Activated CD8-positive, alpha-beta T cell treated with anti-CD3 and anti-CD28 coated beads for 36 hours (primary cell): Measurements from ENCODE around the gene VIPR1. TPM values are rescaled to one million over a fixed set of nuclear protein-coding genes. Genes with fewer than 3 reads are reported as not detected.

Experiments used
- ATAC-seq: fragments of 200-7000 bp; cut with Tn5 transposase; one replicate; pipeline ENCODE4 v1.10.0; 2021; ENCODE audit warnings: mild to moderate bottlenecking, moderate library complexity
- CTCF ChIA-PET: fragments of 350-600 bp; sonication (Branson Sonifier 250); formaldehyde crosslinking; loops from one replicate; lab custom pipeline; 2021; ENCODE audit warnings: antibody characterized with exemption; lab: Charles Lee
- POLR2A ChIA-PET: fragments of 350-600 bp; sonication (Branson Sonifier 250); formaldehyde crosslinking; loops from one replicate; lab custom pipeline; 2021; ENCODE audit warnings: antibody characterized with exemption; lab: Charles Lee
- DNase-seq: peaks from one replicate; pipeline ENCODE4 v3.0.0-alpha.2; 2020
- H3K27ac Mint-ChIP-seq: one replicate; pipeline ENCODE4 v1.8.0; 2021; ENCODE audit warnings: mild to moderate bottlenecking, mixed read lengths
- H3K27me3 Mint-ChIP-seq: one replicate; pipeline ENCODE4 v1.8.0; 2021; ENCODE audit warnings: mixed read lengths
- H3K36me3 Mint-ChIP-seq: one replicate; pipeline ENCODE4 v1.8.0; 2021; ENCODE audit warnings: low read depth, mixed read lengths
- H3K4me1 Mint-ChIP-seq: one replicate; pipeline ENCODE4 v1.8.0; 2021; ENCODE audit warnings: low read depth, mixed read lengths
- H3K4me3 Mint-ChIP-seq: one replicate; pipeline ENCODE4 v1.8.0; 2021; ENCODE audit warnings: mild to moderate bottlenecking, moderate library complexity, mixed read lengths
- H3K9me3 Mint-ChIP-seq: one replicate; pipeline ENCODE4 v1.8.0; 2021; ENCODE audit warnings: mixed read lengths
- intact Hi-C: fragments of 100-400 bp; cut with micrococcal nuclease; formaldehyde crosslinking; loops from one replicate; pipeline ENCODE4 v1.10.0; 2022
- total RNA-seq, 2 experiments: library from RNA; stranded (reverse); gene quantifications; one replicate each; pipeline ENCODE4 v1.2.3, GENCODE V29; 2021
- TF ChIP-seq, protein P1 (sequence below): fragments of 200-600 bp; IDR thresholded peaks from one replicate; pipeline ENCODE4 v1.8.0; 2022; ENCODE audit warnings: antibody characterized with exemption, mild to moderate bottlenecking

VIPR1 gene
- total RNA-seq, 2 experiments from 2014 or later: 8.5 to 9.0 TPM

DNA sequence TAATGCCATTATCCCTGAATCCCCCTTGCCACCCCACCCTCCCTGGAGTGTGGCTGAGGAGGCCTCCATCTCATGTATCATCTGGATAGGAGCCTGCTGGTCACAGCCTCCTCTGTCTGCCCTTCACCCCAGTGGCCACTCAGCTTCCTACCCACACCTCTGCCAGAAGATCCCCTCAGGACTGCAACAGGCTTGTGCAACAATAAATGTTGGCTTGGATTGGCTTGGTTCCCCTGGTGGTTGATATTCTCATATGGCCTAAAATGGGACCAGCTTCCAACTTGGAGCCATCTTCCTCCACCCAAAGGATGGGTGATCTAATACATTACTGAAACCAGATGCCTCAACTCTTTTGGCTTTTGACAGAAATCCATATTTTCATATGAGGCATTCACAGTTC is 34.9 kb downstream of the VIPR1 start:
- CTCF ChIA-PET: interaction anchor here (0.9 to 9.5 kb wide), 14 partner anchors 10 to 308 kb away, joined by 3 to 111 read pairs (median 6); partner anchors contain the start of gene VIPR1
- Mint-ChIP-seq H3K9me3 (no peaks in the 10 kb centered on the region), H3K36me3 (no peaks in the 10 kb centered on the region), H3K27me3 (no peaks in the 10 kb centered on the region), H3K27ac (no peak overlapping the region), H3K4me1 (peaks cover 6% of the 10 kb centered on the region), H3K4me3 (no peak overlapping the region)
- intact Hi-C loops: loop anchor here (5.0 to 10.0 kb wide), 2 partner anchors 35 to 293 kb away; partner anchors contain the start of gene VIPR1
- TF ChIP-seq, protein P1, sequence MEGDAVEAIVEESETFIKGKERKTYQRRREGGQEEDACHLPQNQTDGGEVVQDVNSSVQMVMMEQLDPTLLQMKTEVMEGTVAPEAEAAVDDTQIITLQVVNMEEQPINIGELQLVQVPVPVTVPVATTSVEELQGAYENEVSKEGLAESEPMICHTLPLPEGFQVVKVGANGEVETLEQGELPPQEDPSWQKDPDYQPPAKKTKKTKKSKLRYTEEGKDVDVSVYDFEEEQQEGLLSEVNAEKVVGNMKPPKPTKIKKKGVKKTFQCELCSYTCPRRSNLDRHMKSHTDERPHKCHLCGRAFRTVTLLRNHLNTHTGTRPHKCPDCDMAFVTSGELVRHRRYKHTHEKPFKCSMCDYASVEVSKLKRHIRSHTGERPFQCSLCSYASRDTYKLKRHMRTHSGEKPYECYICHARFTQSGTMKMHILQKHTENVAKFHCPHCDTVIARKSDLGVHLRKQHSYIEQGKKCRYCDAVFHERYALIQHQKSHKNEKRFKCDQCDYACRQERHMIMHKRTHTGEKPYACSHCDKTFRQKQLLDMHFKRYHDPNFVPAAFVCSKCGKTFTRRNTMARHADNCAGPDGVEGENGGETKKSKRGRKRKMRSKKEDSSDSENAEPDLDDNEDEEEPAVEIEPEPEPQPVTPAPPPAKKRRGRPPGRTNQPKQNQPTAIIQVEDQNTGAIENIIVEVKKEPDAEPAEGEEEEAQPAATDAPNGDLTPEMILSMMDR: no peak
- no peak for ATAC-seq
- no peak for DNase-seq
- POLR2A ChIA-PET: interaction anchor here (1.3 kb wide), 2 partner anchors 11 to 35 kb away, joined by 4 to 5 read pairs; partner anchors contain the start of gene VIPR1

DNA sequence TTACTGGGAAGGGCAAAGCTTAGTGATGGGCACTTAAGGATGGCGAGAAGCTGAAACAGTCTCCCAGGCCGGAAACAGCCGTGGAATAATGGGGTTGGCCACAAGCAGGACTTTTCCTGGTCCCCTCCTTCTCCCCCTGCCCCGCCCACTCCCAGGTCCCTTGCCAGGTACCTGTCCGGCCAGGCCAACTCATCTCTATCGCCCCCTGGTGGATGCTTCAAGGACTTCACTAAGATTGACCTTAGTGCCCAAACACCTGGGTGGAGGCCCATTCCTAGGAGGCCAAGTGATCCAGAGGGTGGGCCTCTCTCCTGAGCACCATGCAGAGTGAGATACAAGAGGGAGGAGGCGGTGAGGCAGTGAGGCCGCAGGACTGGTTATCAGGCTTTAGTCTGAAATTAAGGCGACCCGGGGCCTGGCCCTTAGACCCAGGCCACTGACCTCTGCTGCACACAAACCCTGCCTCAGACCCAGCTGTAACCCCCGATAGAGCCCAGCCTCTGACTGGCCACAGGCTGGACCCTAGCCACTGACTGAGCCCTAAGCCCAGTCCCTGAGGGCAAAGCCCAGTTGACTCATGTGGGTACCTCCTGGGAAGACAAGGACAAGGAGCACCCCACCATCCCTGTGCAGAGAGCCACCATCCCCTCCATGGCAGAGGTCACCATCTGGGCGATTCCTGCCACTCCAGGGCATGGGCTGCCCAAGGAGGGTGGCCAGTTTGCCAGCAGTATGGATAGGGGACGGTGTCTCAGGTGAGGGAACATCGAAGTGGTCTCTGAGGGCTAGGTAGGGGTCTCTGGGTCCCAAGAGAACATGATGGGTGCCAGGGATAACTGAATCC is 37.6 kb downstream of the VIPR1 start:
- H3K4me1 Mint-ChIP-seq: no peaks in the 10 kb centered on the region
- H3K27ac Mint-ChIP-seq: no peak overlapping the region
- no peaks in the 10 kb centered on the region for H3K9me3 Mint-ChIP-seq
- no peaks in the 10 kb centered on the region for H3K36me3 Mint-ChIP-seq
- intact Hi-C loops: loop anchor here (5.0 to 10.0 kb wide), 2 partner anchors 38 to 295 kb away; partner anchors contain the start of gene VIPR1
- no peaks in the 10 kb centered on the region for H3K27me3 Mint-ChIP-seq
- CTCF ChIA-PET: interaction anchor here (0.5 to 9.5 kb wide), 18 partner anchors 8 to 293 kb away, joined by 3 to 111 read pairs (median 4); partner anchors contain the start of gene VIPR1
- TF ChIP-seq, protein P1: peak; percentile 88
- ATAC-seq (peak; percentile 79), DNase-seq (peak; percentile 77)
- no peak overlapping the region for H3K4me3 Mint-ChIP-seq
- POLR2A ChIA-PET: interaction anchor here (0.6 to 1.0 kb wide), 2 partner anchors 36 to 61 kb away, joined by 3 to 4 read pairs; no protein-coding TSS in a partner anchor

- DNase-seq: no peak
- no peak overlapping the region for H3K4me3 Mint-ChIP-seq
- ChIA-PET CTCF (interaction anchor here (1.1 to 9.5 kb wide), 7 partner anchors 7 to 294 kb away, joined by 3 to 111 read pairs (median 5); partner anchors contain the start of gene VIPR1), POLR2A (interaction anchor here (0.6 kb wide), 1 partner anchor 35 kb away, joined by 3 read pairs; no protein-coding TSS in a partner anchor)
- ATAC-seq: no peak
- intact Hi-C loops: no loop called here
- TF ChIP-seq, protein P1: no peak
- H3K36me3 Mint-ChIP-seq: no peaks in the 10 kb centered on the region
- no peaks in the 10 kb centered on the region for H3K9me3 Mint-ChIP-seq
- no peaks in the 10 kb centered on the region for H3K4me1 Mint-ChIP-seq
- H3K27ac Mint-ChIP-seq: no peak overlapping the region
- no peaks in the 10 kb centered on the region for H3K27me3 Mint-ChIP-seq
These were observed 38.6 kb downstream of the VIPR1 start for GRCh38 chr3:42541079-42541478.

DNA sequence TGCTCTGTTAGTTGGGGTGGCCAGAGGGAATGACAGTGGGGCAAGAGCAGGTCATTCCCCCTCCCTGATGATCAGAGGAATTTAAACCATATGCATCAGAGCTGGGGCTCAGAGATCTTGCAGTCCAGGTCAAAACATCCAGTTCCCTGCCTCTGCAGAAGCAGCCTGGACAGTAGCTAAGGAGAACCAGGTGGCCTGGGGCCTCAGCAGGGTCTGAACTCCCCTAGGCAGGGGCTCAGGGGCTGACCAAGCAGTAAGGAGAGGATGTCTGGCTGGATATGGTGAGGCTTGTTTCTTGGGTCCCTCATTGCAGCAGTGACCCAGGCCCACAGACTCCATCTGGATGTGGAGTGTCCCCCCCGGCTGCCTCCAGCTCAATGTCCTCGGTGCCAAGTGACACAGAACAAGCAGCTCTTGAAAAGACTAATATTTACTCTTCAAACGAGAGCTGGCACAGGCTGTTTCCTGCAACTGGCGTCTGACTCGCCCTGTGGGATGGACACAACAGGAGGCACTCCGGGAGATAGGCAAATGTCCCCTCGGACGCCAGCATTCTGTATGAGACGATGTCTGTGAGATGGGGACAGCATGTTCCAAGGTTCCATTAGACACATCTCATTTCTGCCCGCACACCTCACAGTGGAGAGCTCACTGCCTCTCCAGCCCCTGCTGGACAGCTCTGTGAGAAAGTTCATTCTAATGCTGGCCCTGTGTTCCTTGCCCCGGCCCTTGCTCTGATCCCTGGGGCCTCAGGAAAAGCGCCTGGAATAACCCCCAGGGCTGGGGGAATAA is 42.2 kb downstream of the VIPR1 start:
- H3K4me3 Mint-ChIP-seq: no peak overlapping the region
- no peak for DNase-seq
- no peaks in the 10 kb centered on the region for H3K9me3 Mint-ChIP-seq
- H3K36me3 Mint-ChIP-seq: peaks cover 3% of the 10 kb centered on the region
- ChIA-PET POLR2A (interaction anchor here (1.2 kb wide), 1 partner anchor 17 kb away, joined by 3 read pairs; no protein-coding TSS in a partner anchor), CTCF (interaction anchor here (1.4 to 9.9 kb wide), 3 partner anchors 22 to 297 kb away, joined by 3 to 90 read pairs (median 10); partner anchors contain the start of gene VIPR1)
- no peak for ATAC-seq
- no peak overlapping the region for H3K27ac Mint-ChIP-seq
- H3K27me3 Mint-ChIP-seq: no peaks in the 10 kb centered on the region
- TF ChIP-seq, protein P1: no peak
- H3K4me1 Mint-ChIP-seq: no peaks in the 10 kb centered on the region
- intact Hi-C loops: no loop called here
